Memory B cell (primary cell): ENCODE results near the gene ARHGAP24.
"Not testable (repeated sequence)": the region's sequence is repeated elsewhere in the genome, so short reads cannot be mapped to it uniquely, and the experiment has no call there.

Source experiments
- ATAC-seq: fragments of 150-1000 bp; cut with Tn5 transposase; 2 replicates; pipeline ENCODE4 v1.10.0; 2021; ENCODE audit warnings: low read depth, mild to moderate bottlenecking, moderate library complexity
- DNase-seq, 2 donors: peaks; one replicate each; pipeline ENCODE4 v3.0.0; 2022; ENCODE audit warnings: low spot score in 2 of 2
- H3K27ac Mint-ChIP-seq: one replicate; pipeline ENCODE4 v1.8.0; 2022; ENCODE audit warnings: mild to moderate bottlenecking, moderate library complexity, mixed read lengths
- H3K27me3 Mint-ChIP-seq: one replicate; pipeline ENCODE4 v1.8.0; 2022; ENCODE audit warnings: mixed read lengths
- H3K36me3 Mint-ChIP-seq: one replicate; pipeline ENCODE4 v1.8.0; 2022; ENCODE audit warnings: mild to moderate bottlenecking, mixed read lengths
- H3K4me1 Mint-ChIP-seq: one replicate; pipeline ENCODE4 v1.8.0; 2022; ENCODE audit warnings: mixed read lengths
- H3K4me3 Mint-ChIP-seq: one replicate; pipeline ENCODE4 v1.8.0; 2022; ENCODE audit warnings: mild to moderate bottlenecking, moderate library complexity, mixed read lengths
- H3K9me3 Mint-ChIP-seq: one replicate; pipeline ENCODE4 v1.8.0; 2022; ENCODE audit warnings: mixed read lengths

ARHGAP24 gene

DNA sequence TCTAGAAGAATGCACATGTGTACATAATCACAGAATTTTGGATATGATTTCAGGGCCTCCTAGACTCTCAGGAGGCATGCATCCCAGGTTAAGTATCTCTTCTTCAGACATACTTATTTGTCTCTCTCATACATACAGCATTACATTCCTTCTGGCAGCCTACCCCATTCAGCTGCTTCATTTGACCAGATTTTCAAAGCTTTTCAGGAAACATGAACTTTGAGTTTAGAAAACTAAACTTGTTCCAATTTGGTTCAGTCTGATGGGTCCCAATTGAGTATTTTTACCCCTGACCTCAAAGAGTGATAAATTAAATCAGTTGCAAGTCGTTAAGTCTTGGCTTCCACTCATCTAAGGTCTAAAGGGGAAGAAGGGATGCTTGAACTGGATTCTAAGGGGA, 330.9 kb downstream of the ARHGAP24 start:
- H3K4me3 Mint-ChIP-seq = no peak overlapping the region
- H3K9me3 Mint-ChIP-seq = no peaks in the 10 kb centered on the region
- no peaks in the 10 kb centered on the region for H3K27me3 Mint-ChIP-seq
- peaks cover 9% of the 10 kb centered on the region for H3K36me3 Mint-ChIP-seq
- H3K27ac Mint-ChIP-seq = no peak overlapping the region
- ATAC-seq (no peak), DNase-seq (no peak)
- peaks cover 4% of the 10 kb centered on the region for H3K4me1 Mint-ChIP-seq

DNA sequence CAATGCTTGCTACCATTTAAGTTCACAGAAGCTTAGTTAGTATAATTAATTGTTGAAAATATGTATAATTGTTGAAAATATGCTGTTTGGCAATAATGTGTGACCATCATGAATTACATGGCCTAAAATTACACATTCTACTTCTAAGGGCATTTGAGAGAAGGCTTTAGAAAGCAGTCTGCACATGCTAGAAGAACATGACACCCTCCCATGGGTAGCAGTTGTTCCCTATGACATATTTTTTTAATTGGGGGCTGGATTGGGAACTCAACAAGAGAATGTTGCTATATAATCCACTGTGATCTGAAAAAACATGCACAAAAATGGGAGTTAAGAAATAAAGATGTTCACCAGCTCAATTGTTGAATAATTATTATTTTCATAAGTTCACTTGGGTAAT, 331.4 kb downstream of the ARHGAP24 start:
- H3K27me3 Mint-ChIP-seq = no peaks in the 10 kb centered on the region
- no peaks in the 10 kb centered on the region for H3K9me3 Mint-ChIP-seq
- no peak for ATAC-seq
- H3K36me3 Mint-ChIP-seq = peaks cover 9% of the 10 kb centered on the region
- no peak overlapping the region for H3K4me3 Mint-ChIP-seq
- peaks cover 4% of the 10 kb centered on the region for H3K4me1 Mint-ChIP-seq
- no peak overlapping the region for H3K27ac Mint-ChIP-seq
- no peak for DNase-seq

DNA sequence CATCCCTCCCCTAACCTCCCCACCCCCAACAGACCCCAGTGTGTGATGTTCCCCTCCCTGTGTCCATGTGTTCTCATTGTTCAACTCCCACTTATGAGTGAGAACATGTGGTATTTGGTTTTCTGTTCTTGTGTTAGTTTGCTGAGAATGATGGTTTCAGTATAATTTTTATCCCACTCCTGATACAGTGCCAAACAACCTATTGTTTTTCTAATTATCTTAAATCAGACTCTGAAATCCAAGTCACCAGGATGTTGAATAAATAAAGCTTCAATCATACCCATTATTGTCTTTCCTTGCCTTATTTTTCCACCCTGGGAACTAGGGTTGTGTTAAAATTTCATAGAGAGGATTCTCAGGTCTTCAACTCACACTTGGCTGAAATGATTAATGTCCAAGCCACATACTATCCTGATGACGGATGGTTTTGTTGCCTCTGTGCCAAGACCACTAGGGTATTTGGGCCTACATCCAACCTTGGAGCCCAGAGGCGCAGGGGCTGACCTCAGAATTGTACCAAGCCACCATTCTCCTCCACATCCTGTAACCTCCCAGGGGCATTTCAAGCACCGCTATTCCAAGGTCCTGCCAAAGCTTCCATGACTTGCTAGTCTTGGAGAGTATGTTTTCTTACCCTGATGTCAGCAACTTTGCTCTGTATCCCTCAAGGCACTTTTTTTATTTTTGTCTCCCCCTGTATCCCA, 332.4 kb downstream of the ARHGAP24 start:
- Mint-ChIP-seq H3K27me3 (no peaks in the 10 kb centered on the region), H3K27ac (no peak overlapping the region), H3K4me3 (no peak overlapping the region), H3K4me1 (peaks cover 2% of the 10 kb centered on the region), H3K36me3 (peaks cover 7% of the 10 kb centered on the region), H3K9me3 (no peaks in the 10 kb centered on the region)
- DNase-seq = no peak
- ATAC-seq = no peak

DNA sequence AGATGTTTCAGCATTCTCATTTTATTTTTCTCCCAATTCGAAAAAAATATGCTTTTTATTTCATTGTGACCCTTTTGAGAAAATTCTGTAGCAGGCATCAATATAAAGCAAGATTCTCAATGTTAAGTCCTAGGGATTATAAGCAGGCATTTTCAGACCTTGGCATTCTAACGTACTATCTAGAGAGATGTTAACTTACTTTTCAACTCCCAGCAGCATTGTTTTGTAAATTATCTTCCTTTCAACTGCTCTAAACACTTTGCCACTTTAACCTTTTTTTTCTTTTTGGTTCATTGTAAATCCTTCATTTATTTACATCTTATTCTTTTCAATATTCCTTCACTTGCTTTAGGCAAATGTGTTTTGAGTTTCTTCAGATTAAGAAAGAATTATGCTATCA, 333.2 kb downstream of the ARHGAP24 start:
- ATAC-seq = no peak
- DNase-seq = no peak
- H3K27me3 Mint-ChIP-seq = no peaks in the 10 kb centered on the region
- peaks cover 4% of the 10 kb centered on the region for H3K4me1 Mint-ChIP-seq
- H3K27ac Mint-ChIP-seq = peak overlapping the region; percentile 25
- H3K36me3 Mint-ChIP-seq = peaks cover 14% of the 10 kb centered on the region
- no peaks in the 10 kb centered on the region for H3K9me3 Mint-ChIP-seq
- no peak overlapping the region for H3K4me3 Mint-ChIP-seq

DNA sequence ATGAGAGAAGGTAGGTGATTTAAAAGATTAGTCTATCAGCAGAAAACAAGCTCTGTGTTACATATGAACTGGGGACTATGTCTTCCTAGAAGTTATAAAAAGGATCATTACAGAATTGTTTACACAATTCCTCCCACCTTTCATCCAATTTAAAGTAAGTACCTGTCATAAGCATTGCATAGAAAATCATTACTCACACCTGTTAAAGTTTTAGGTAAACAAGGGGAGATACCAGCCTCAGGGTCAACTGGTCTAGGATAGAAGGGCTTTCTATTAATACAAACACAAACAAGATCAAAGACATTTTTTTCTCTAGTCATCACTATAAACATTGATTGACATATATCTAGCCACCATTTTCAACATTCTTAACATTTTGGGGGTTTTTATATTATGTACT, 333.9 kb downstream of the ARHGAP24 start:
- Mint-ChIP-seq H3K27me3 (no peaks in the 10 kb centered on the region), H3K4me1 (peaks cover 4% of the 10 kb centered on the region), H3K4me3 (no peak overlapping the region), H3K9me3 (no peaks in the 10 kb centered on the region), H3K36me3 (peaks cover 14% of the 10 kb centered on the region), H3K27ac (peak overlapping the region; percentile 25)
- DNase-seq = no peak
- ATAC-seq = no peak

DNA sequence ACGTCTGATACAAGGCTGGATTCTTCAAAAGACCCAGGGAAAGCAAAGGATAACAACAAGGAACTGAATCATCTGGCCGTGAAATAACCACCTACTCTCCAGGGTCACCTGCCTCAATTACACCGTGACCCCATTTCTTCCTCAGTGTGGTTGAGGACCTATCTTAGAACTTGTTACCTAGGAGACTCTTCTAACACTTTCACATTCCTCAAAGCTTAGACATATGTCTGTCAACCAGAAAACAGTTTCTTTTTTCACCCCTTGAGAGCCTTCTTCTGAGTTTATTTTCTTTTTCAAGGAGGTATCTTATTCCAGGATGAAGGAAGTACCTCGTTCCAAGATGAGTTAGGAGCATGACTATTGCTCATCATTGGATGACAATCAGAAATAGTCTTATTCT, 337.8 kb downstream of the ARHGAP24 start:
- no peak overlapping the region for H3K4me3 Mint-ChIP-seq
- ATAC-seq (no peak), DNase-seq (no peak)
- no peaks in the 10 kb centered on the region for H3K9me3 Mint-ChIP-seq
- peaks cover 12% of the 10 kb centered on the region for H3K4me1 Mint-ChIP-seq
- H3K27me3 Mint-ChIP-seq = no peaks in the 10 kb centered on the region
- peaks cover 23% of the 10 kb centered on the region for H3K36me3 Mint-ChIP-seq
- H3K27ac Mint-ChIP-seq = peak overlapping the region; percentile 47

DNA sequence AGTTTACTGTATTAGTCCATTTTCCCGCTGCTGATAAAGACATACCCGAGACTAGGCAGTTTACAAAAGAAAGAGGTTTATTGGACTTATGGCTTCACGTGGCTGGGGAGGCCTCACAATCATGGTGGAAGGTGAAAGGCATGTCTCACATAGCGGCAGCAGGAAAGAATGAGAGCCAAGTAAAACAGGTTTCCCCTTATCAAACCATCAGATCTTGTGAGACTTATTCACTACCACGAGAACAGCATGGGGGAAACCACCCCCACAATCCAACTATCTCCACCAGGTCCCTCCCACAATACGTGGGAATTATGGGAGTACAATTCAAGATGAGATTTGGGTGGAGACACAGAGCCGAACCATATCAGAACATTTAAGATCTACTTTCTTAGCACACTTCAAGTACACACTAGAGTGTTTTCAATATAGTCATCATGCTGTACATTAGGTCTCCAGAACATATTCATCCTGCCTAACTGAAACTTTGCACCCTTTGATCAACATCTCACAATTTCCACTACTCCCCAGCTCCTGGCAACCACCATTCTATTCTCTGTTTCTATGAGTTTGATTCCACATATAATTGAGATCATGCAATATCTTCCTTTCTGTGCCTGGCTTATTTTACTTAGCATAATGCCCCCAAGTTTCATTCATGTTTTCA, 341.0 kb downstream of the ARHGAP24 start:
- H3K4me3 Mint-ChIP-seq = no peak overlapping the region
- H3K9me3 Mint-ChIP-seq = no peaks in the 10 kb centered on the region
- peaks cover 24% of the 10 kb centered on the region for H3K36me3 Mint-ChIP-seq
- ATAC-seq = no peak
- H3K4me1 Mint-ChIP-seq = peaks cover 22% of the 10 kb centered on the region
- no peak for DNase-seq
- no peaks in the 10 kb centered on the region for H3K27me3 Mint-ChIP-seq
- no peak overlapping the region for H3K27ac Mint-ChIP-seq

DNA sequence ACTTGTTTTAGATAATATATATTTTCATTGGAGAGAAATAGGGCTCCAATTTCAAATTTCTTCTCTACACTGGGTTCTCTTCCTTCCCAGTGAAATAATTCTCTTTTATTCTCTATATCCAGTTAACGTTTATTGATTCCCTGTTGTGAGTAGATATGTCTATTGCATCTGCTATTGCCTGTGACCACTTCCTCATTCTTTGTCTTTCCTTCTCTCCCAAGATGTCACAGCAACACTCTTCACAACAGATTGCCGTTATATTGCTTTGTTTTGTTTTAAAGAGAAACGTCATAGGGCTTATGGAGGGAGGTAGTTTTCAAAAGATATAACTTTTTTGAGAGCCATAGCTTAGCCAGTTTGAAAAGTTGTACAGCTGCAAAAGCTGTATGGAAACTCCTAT, 343.8 kb downstream of the ARHGAP24 start:
- H3K9me3 Mint-ChIP-seq = no peaks in the 10 kb centered on the region
- no peaks in the 10 kb centered on the region for H3K27me3 Mint-ChIP-seq
- peaks cover 17% of the 10 kb centered on the region for H3K36me3 Mint-ChIP-seq
- ATAC-seq (peak; percentile 58), DNase-seq (no peak)
- no peak overlapping the region for H3K4me3 Mint-ChIP-seq
- no peak overlapping the region for H3K27ac Mint-ChIP-seq
- H3K4me1 Mint-ChIP-seq = peaks cover 25% of the 10 kb centered on the region

DNA sequence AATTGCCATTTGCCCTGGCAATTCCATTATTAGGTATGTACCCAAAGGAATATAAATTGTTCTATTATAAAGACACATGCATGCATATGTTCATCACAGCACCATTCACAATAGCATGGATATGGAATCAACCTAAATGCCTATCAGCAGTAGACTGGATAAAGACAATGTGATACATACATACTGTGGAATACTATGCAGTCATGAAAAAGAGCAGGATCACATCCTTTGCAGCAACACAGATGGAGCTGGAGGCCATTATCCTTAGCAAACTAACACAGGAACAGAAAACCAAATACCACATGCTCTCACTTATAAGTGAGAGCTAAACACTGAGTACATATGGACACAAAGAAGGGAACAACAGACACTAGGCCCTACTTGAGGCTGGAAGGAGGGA, 345.2 kb downstream of the ARHGAP24 start:
- H3K4me1 Mint-ChIP-seq = peaks cover 31% of the 10 kb centered on the region
- H3K27me3 Mint-ChIP-seq, H3K27ac Mint-ChIP-seq, DNase-seq, H3K9me3 Mint-ChIP-seq, ATAC-seq, H3K4me3 Mint-ChIP-seq: not testable (repeated sequence)
- H3K36me3 Mint-ChIP-seq = peaks cover 12% of the 10 kb centered on the region

DNA sequence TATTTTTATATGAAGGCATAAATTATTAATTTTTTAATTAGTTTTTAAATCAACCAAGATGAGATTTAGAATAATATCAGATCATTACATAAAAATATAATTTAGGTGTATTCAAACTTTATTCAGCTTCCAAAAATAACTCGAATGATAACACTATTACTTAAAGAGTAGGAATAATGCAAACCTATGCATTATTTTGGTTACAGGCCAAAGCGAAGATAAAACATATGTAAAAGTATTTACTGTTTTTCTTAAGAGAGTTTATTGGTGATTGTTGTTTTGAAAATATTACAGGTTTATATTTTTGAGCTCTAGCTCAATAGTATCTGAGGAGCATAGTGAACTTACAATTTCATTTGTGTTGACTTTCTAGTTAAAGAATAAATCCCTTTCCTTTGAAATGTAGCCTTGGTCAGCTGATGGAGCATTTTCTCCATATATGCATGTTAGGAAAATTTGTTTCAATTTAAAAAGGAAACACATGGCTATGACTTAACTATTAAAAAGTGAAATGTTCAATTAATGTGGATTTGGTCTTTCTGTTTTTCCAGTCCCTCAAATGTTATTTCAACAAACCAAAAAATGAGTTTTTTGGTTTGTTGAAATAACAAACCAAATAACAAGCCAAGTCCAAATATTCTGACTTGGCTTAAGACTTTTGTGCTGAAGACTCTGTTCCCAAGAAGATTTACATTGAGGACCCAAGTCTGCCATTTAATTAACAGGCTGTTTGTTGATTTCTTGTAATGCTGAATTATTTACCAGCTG, 346.9 kb downstream of the ARHGAP24 start:
- H3K36me3 Mint-ChIP-seq = peaks cover 3% of the 10 kb centered on the region
- H3K27me3 Mint-ChIP-seq = no peaks in the 10 kb centered on the region
- ATAC-seq (no peak), DNase-seq (no peak)
- no peaks in the 10 kb centered on the region for H3K9me3 Mint-ChIP-seq
- H3K27ac Mint-ChIP-seq = peak overlapping the region; percentile 17
- H3K4me3 Mint-ChIP-seq = no peak overlapping the region
- peaks cover 37% of the 10 kb centered on the region for H3K4me1 Mint-ChIP-seq

DNA sequence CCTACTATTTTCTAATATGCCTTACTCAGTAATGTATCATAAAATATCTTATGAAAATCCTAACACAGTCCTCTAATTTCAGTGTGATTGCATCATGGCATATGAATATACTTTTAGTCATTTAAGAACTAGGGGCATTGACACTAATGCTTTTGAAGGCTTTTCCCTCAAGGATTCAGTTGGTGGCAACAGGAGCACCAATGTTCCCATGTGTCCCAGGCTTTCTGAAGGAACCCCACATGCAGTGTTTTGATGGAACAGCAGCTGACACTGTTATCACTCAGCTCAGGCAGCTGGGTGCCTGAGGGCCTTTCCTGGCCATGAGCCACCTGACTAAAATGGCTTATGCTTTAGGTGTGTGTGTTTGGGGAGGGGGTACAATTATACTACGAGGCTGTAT, 348.3 kb downstream of the ARHGAP24 start:
- no peaks in the 10 kb centered on the region for H3K27me3 Mint-ChIP-seq
- H3K9me3 Mint-ChIP-seq = no peaks in the 10 kb centered on the region
- H3K4me1 Mint-ChIP-seq = peaks cover 39% of the 10 kb centered on the region
- DNase-seq (no peak), ATAC-seq (no peak)
- H3K4me3 Mint-ChIP-seq = no peak overlapping the region
- H3K27ac Mint-ChIP-seq = no peak overlapping the region
- H3K36me3 Mint-ChIP-seq = peaks cover 3% of the 10 kb centered on the region

DNA sequence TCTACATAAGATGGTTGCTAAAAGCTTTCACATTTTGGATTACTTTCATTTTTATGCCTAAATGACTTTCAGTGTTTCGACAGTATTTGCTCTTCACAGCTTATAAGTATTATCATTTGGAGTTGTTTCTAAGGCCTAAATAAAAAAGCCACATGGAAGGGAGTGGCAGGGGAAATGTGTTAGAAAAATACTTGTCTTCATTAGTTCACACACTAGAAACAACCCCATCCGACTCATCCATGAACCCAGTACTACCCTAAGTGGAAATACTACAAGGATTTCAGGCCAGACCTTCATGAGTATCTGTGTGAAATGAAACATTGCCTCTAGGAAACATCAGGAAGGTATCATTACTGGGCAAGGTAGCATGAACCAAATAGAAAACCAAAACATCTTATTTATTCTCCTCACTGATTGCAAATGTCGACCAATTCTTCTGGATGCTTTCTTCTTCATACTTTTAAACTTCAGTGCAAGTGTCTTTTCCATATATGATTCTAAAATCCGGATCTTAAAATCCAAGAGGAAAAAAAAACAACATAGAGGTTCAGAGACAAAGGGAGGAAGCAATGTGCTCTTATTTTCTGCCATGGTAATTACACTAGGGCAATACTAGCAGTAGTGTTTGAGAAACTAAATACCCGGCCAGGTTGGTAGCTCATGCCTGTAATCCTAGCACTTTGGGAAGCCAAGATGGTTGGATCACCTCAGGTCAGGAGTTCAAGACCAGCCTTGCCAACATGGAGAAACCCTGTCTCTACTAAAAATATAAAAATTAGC, 349.4 kb downstream of the ARHGAP24 start:
- H3K4me3 Mint-ChIP-seq = no peak overlapping the region
- no peaks in the 10 kb centered on the region for H3K27me3 Mint-ChIP-seq
- peak overlapping the region; percentile 74 for H3K27ac Mint-ChIP-seq
- no peaks in the 10 kb centered on the region for H3K9me3 Mint-ChIP-seq
- peaks cover 3% of the 10 kb centered on the region for H3K36me3 Mint-ChIP-seq
- ATAC-seq (no peak), DNase-seq (no peak)
- H3K4me1 Mint-ChIP-seq = peaks cover 35% of the 10 kb centered on the region

DNA sequence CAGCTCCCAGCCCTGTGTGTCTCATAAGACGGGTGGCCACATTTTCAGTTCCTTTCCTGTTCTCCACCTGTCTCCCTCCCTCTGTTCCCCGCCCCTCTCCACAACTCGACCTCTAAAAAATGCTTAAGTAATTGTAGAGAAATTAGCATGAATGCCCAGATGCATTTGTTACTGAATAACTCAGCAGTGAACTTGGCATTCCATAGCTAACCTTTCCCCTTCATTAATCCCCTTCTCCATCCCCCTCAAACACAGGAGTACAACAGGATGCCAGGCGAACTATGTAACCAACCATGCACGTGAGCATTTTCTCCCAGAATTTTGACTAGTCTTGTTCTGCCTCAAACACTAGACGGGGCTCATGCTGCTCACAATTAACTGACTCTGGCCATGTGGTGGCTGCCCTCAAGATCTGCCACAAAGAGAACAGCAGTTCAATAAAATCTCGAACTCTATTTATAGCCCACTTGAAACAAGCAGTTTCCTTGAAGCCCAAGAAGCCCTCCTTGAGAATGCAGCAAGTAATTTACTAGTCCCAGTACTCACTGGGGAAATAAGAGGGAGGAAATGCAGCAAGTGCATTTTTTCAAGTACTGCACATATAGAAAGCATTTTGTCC, 351.2 kb downstream of the ARHGAP24 start:
- Mint-ChIP-seq H3K9me3 (no peaks in the 10 kb centered on the region), H3K4me1 (peaks cover 39% of the 10 kb centered on the region), H3K4me3 (no peak overlapping the region), H3K27ac (peak overlapping the region; percentile 79), H3K27me3 (no peaks in the 10 kb centered on the region), H3K36me3 (peaks cover 4% of the 10 kb centered on the region)
- DNase-seq (no peak), ATAC-seq (no peak)
